GM20000 (cell line): Measurements from ENCODE around the gene C10orf90.

ENCODE experiments used
- DNase-seq: peaks from one replicate; pipeline ENCODE4 v3.0.0; 2012; ENCODE audit warnings: low spot score
- CTCF ChIP-seq: IDR thresholded peaks from 2 replicates; pipeline ENCODE4 v1.5.1; 2012; ENCODE audit warnings: mild to moderate bottlenecking, control low read depth; ENCODE audit errors: extremely low read depth, missing control alignments

Gene C10orf90

GRCh38 chr10:126497672-126498071, 172.8 kb downstream of the C10orf90 start:
- no peak for DNase-seq
- TF ChIP-seq CTCF, result no peak

GRCh38 chr10:126496771-126497545, 173.5 kb downstream of the C10orf90 start:
- TF ChIP-seq CTCF, result no peak
- DNase-seq, result no peak

GRCh38 chr10:126491476-126491875, 179.0 kb downstream of the C10orf90 start:
- DNase-seq, result no peak
- TF ChIP-seq CTCF, result no peak

GRCh38 chr10:126481181-126481580, 189.3 kb downstream of the C10orf90 start:
- no peak for TF ChIP-seq CTCF
- DNase-seq, result no peak

- no peak for TF ChIP-seq CTCF
- DNase-seq, result no peak
Observed at GRCh38 chr10:126480648-126481047, 189.8 kb downstream of the C10orf90 start.

- TF ChIP-seq CTCF, result no peak
- DNase-seq, result no peak
Observed at GRCh38 chr10:126479280-126479895, 191.1 kb downstream of the C10orf90 start.

- no peak for TF ChIP-seq CTCF
- no peak for DNase-seq
Observed at GRCh38 chr10:126478546-126478945, 191.9 kb downstream of the C10orf90 start.
